IPS-NIHi7 (cell line): Measurements from ENCODE around the gene ZNF280D.

Source experiments
- DNase-seq: peaks from one replicate; pipeline ENCODE4 v3.0.0; 2012; ENCODE audit warnings: mixed read lengths; ENCODE audit errors: extremely low spot score

Gene ZNF280D

GRCh38 chr15:56631765-56632164, 101.5 kb downstream of the ZNF280D start:
- DNase-seq, result no peak

GRCh38 chr15:56628893-56629532, 104.3 kb downstream of the ZNF280D start:
- no peak for DNase-seq

GRCh38 chr15:56619887-56620286, 113.4 kb downstream of the ZNF280D start:
- DNase-seq, result no peak

- no peak for DNase-seq
These were observed 115.7 kb downstream of the ZNF280D start for GRCh38 chr15:56617628-56618027.

- DNase-seq, result no peak
These were observed 116.8 kb downstream of the ZNF280D start for GRCh38 chr15:56616551-56616950.

- no peak for DNase-seq
These were observed 119.5 kb downstream of the ZNF280D start for GRCh38 chr15:56613811-56614210.

- DNase-seq, result no peak
These were observed 124.3 kb downstream of the ZNF280D start for GRCh38 chr15:56608993-56609392.

GRCh38 chr15:56608140-56608778, 125.0 kb downstream of the ZNF280D start:
- no peak for DNase-seq

GRCh38 chr15:56602253-56602652, 131.1 kb downstream of the ZNF280D start:
- no peak for DNase-seq

- no peak for DNase-seq
These were observed 132.9 kb downstream of the ZNF280D start for GRCh38 chr15:56600380-56600779.

GRCh38 chr15:56598991-56599390, 134.3 kb downstream of the ZNF280D start:
- DNase-seq, result no peak

- no peak for DNase-seq
These were observed 145.6 kb downstream of the ZNF280D start for GRCh38 chr15:56587686-56588085.

GRCh38 chr15:56586206-56586605, 147.1 kb downstream of the ZNF280D start:
- no peak for DNase-seq

- DNase-seq, result no peak
These were observed 150.5 kb downstream of the ZNF280D start for GRCh38 chr15:56582785-56583184.
